ENCODE results near the gene METTL16. TPM values are rescaled to one million over a fixed set of nuclear protein-coding genes. Genes with fewer than 3 reads are reported as not detected.

METTL16 gene
- polyA plus RNA-seq, 1 experiment, result 10.4 TPM

DNA sequence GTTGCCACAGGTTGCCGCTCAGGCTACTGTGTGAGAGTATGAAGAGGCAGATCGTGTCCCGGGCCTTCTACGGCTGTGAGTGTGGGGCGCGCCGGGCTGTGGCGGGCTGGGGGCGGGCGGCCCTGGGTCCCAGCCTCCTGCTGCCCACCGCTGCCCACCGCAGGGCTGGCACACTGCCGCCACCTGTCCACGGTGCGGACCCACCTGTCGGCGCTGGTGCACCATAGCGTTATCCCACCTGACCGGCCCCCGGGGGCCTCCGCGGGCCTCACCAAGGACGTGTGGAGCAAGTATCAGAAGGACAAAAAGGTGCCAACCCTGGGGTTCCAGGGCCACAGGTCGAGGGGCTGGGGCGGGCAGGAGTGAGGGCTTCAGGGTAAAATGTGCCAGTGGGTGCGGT is 139.5 kb downstream of the METTL16 start:
- no peak for DNase-seq (ENCODE audit: low read depth)
- Histone ChIP-seq H3K36me3 (ENCODE audit: control insufficient read depth, insufficient read depth, low read length) (peaks cover 25% of the 10 kb centered on the region), H3K4me3 (ENCODE audit: low read depth, low read length) (no peak overlapping the region), H3K27me3 (ENCODE audit: control insufficient read depth, insufficient read depth, low read length) (no peaks in the 10 kb centered on the region)
- TF ChIP-seq CTCF (IDR thresholded peaks at IDR 0.05; ENCODE audit: insufficient read depth, low read depth, low read length), result no peak
- POLR2A ChIA-PET, result no interaction called here
- CTCF ChIA-PET, result interaction anchor here (1.7 kb wide), 1 partner anchor 10 kb away, joined by 6 read pairs; no protein-coding TSS in a partner anchor

DNA sequence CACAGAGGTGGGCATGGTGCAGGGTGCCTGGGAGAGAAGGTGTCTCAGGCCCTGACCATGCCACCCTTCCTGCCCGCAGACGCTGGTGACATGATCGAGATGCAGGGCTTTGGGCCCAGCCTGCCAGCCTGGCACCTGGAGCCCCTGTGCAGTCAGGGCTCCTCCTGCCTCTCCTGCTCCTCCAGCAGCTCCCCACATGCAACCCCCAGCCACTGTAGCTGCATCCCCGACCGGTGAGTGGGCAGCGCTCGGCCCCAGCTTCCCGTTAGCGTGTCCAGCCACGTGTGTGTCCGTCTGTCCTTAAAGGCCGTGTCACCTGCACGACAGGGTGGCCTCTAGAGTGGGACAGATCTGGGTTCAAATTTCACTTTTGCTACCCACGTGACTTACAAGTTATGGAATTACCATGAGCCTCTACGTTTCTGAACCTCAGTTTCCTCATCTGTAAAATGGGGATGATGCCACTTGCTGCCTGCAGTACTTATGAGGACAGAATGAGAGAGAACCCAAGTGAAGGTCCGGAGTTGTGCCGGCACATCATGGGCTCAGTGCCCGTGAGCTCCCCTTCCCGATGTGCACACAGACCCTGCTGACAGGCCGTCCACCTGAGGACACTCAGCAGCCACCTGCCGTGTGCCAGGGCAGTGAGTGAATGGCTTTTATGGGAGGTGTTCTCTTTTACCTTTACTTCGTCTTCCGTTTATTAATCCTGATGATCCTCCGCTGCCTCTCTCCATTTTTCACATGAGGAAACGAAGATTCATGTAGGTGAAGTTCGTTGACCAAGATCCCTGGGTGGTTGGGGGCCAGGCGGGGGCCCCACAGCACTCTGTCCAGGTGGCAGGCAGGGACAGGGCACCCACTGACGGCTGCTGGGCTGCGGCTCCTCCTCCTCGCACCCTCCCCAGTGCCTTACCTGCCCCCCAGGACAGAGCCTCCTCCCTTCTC is 140.2 kb downstream of the METTL16 start:
- no peak for DNase-seq (ENCODE audit: low read depth)
- POLR2A ChIA-PET, result no interaction called here

GRCh38 chr17:2370211-2370589 is 141.5 kb downstream of the METTL16 start:
- TF ChIP-seq CTCF (IDR thresholded peaks at IDR 0.05; ENCODE audit: insufficient read depth, low read depth, low read length), result no peak
- CTCF ChIA-PET, result interaction anchor here (0.5 to 4.0 kb wide), 6 partner anchors 9 to 62 kb away, joined by 3 to 22 read pairs (median 8); no protein-coding TSS in a partner anchor

More for the DNA sequence above, 140.2 kb downstream of the METTL16 start:
- CTCF ChIA-PET, result interaction anchor here (1.5 to 4.0 kb wide), 3 partner anchors 11 to 45 kb away, joined by 3 to 22 read pairs (median 19); no protein-coding TSS in a partner anchor
- Histone ChIP-seq H3K36me3 (ENCODE audit: control insufficient read depth, insufficient read depth, low read length) (peaks cover 22% of the 10 kb centered on the region), H3K4me3 (ENCODE audit: low read depth, low read length) (no peak overlapping the region), H3K27me3 (ENCODE audit: control insufficient read depth, insufficient read depth, low read length) (no peaks in the 10 kb centered on the region)
- TF ChIP-seq CTCF (IDR thresholded peaks at IDR 0.05; ENCODE audit: insufficient read depth, low read depth, low read length), result no peak

GRCh38 chr17:2369551-2370210 is 142.0 kb downstream of the METTL16 start:
- Histone ChIP-seq H3K4me3 (ENCODE audit: low read depth, low read length) (no peak overlapping the region), H3K36me3 (ENCODE audit: control insufficient read depth, insufficient read depth, low read length) (peaks cover 21% of the 10 kb centered on the region), H3K27me3 (ENCODE audit: control insufficient read depth, insufficient read depth, low read length) (no peaks in the 10 kb centered on the region)
- TF ChIP-seq CTCF (IDR thresholded peaks at IDR 0.05; ENCODE audit: insufficient read depth, low read depth, low read length), result peak; percentile 12; the same call in 1 of the 2 replicates
- CTCF ChIA-PET, result interaction anchor here (0.5 to 4.0 kb wide), 5 partner anchors 9 to 63 kb away, joined by 3 to 22 read pairs (median 10); no protein-coding TSS in a partner anchor
- POLR2A ChIA-PET, result no interaction called here
- no peak for DNase-seq (ENCODE audit: low read depth)

More at GRCh38 chr17:2370211-2370589, 141.5 kb downstream of the METTL16 start:
- no peak overlapping the region for H3K4me3 ChIP-seq (ENCODE audit: low read depth, low read length)
- no peak for DNase-seq (ENCODE audit: low read depth)
- H3K27me3 ChIP-seq (ENCODE audit: control insufficient read depth, insufficient read depth, low read length), result no peaks in the 10 kb centered on the region
- H3K36me3 ChIP-seq (ENCODE audit: control insufficient read depth, insufficient read depth, low read length), result peaks cover 17% of the 10 kb centered on the region
- POLR2A ChIA-PET, result no interaction called here

GRCh38 chr17:2369039-2369438 is 142.6 kb downstream of the METTL16 start:
- Histone ChIP-seq H3K27me3 (ENCODE audit: control insufficient read depth, insufficient read depth, low read length) (no peaks in the 10 kb centered on the region), H3K36me3 (ENCODE audit: control insufficient read depth, insufficient read depth, low read length) (peaks cover 23% of the 10 kb centered on the region), H3K4me3 (ENCODE audit: low read depth, low read length) (no peak overlapping the region)
- POLR2A ChIA-PET, result no interaction called here
- no peak for TF ChIP-seq CTCF (IDR thresholded peaks at IDR 0.05; ENCODE audit: insufficient read depth, low read depth, low read length)
- DNase-seq (ENCODE audit: low read depth), result no peak
- CTCF ChIA-PET, result interaction anchor here (1.3 to 4.0 kb wide), 5 partner anchors 8 to 47 kb away, joined by 3 to 22 read pairs (median 10); no protein-coding TSS in a partner anchor

Data from BJ (cell line).